MCF 10A (cell line): ENCODE results near the gene VCL. TPM values are rescaled to one million over a fixed set of nuclear protein-coding genes. Genes with fewer than 3 reads are reported as not detected.

ENCODE experiments used
- BruUV-seq: library from RNA; stranded (reverse); fragments of 400-500 nt; replicated peaks from 2 replicates; lab custom pipeline; 2021; lab: Mats Ljungman, UMichigan
- CTCF ChIA-PET: fragments of 300-600 bp; sonication (Branson Sonifier 250); formaldehyde crosslinking; extraction: SDS; loops from one replicate; lab custom pipeline; 2021; ENCODE audit warnings: antibody characterized with exemption, inconsistent platforms; lab: Yijun Ruan, JAX
- POLR2A ChIA-PET: fragments of 300-600, 350-650 bp; sonication (Branson Sonifier 250); formaldehyde crosslinking; extraction: SDS; loops from one replicate; lab custom pipeline; 2020; ENCODE audit warnings: antibody characterized with exemption, inconsistent platforms; lab: Yijun Ruan, JAX
- DNase-seq: peaks from one replicate; pipeline ENCODE4 v3.0.0-alpha.2; 2018; ENCODE audit not compliant: unreplicated experiment
- H3K27ac Mint-ChIP-seq: one replicate; pipeline ENCODE4 v1.8.0; 2022; ENCODE audit warnings: mild to moderate bottlenecking, low read depth, mixed read lengths; ENCODE audit not compliant: unreplicated experiment
- H3K27me3 Mint-ChIP-seq: one replicate; pipeline ENCODE4 v1.8.0; 2022; ENCODE audit warnings: mixed read lengths; ENCODE audit not compliant: insufficient read depth, unreplicated experiment
- H3K36me3 Mint-ChIP-seq: one replicate; pipeline ENCODE4 v1.8.0; 2022; ENCODE audit warnings: mild to moderate bottlenecking, moderate library complexity, mixed read lengths; ENCODE audit not compliant: insufficient read depth, unreplicated experiment
- H3K4me1 Mint-ChIP-seq: one replicate; pipeline ENCODE4 v1.8.0; 2022; ENCODE audit warnings: mixed read lengths; ENCODE audit not compliant: insufficient read depth, unreplicated experiment
- H3K4me3 Mint-ChIP-seq: one replicate; pipeline ENCODE4 v1.8.0; 2022; ENCODE audit warnings: mild to moderate bottlenecking, moderate library complexity, mixed read lengths; ENCODE audit not compliant: unreplicated experiment
- H3K9me3 Mint-ChIP-seq: one replicate; pipeline ENCODE4 v1.8.0; 2022; ENCODE audit warnings: mixed read lengths; ENCODE audit not compliant: unreplicated experiment
- CTCF ChIP-seq: fragments of 200-600 bp; IDR thresholded peaks from one replicate; pipeline ENCODE4 v1.8.0; 2022; ENCODE audit warnings: antibody characterized with exemption, mild to moderate bottlenecking; ENCODE audit not compliant: unreplicated experiment
- intact Hi-C: fragments of 100-400 bp; cut with micrococcal nuclease; formaldehyde crosslinking; loops from 2 replicates; pipeline ENCODE4 v1.14.1; 2022
- total RNA-seq: library from RNA; stranded (reverse); gene quantifications from 2 replicates; pipeline ENCODE4 v1.2.3, GENCODE V29; 2022

VCL gene
- total RNA-seq, 1 experiment from 2014 or later = 90.2 TPM

- intact Hi-C loops = no loop called here
- ChIA-PET POLR2A (interaction anchor here (0.7 to 1.0 kb wide), 2 partner anchors 14 to 16 kb away, joined by 4 to 7 read pairs; partner anchors contain the start of gene VCL), CTCF (no interaction called here)
- H3K4me1 Mint-ChIP-seq = no peaks in the 10 kb centered on the region
- H3K9me3 Mint-ChIP-seq = no peaks in the 10 kb centered on the region
- no peak for TF ChIP-seq CTCF
- BruUV-seq = no TSS peak
- no peak for DNase-seq
- H3K4me3 Mint-ChIP-seq = no peak overlapping the region
- no peak overlapping the region for H3K27ac Mint-ChIP-seq
- no peaks in the 10 kb centered on the region for H3K36me3 Mint-ChIP-seq
- H3K27me3 Mint-ChIP-seq = no peaks in the 10 kb centered on the region
Measured at GRCh38 chr10:73983096-73984047, 14.5 kb upstream of the VCL start.

- DNase-seq = no peak
- Mint-ChIP-seq H3K9me3 (no peaks in the 10 kb centered on the region), H3K27ac (no peak overlapping the region), H3K4me1 (peaks cover 16% of the 10 kb centered on the region), H3K4me3 (no peak overlapping the region), H3K27me3 (no peaks in the 10 kb centered on the region), H3K36me3 (no peaks in the 10 kb centered on the region)
- POLR2A ChIA-PET = no interaction called here
- CTCF ChIA-PET = interaction anchor here (0.6 kb wide), 1 partner anchor 1122 kb away, joined by 3 read pairs; the partner anchor contains the start of gene SAMD8
- TF ChIP-seq CTCF = no peak
- BruUV-seq = no TSS peak
- intact Hi-C loops = no loop called here
Measured at GRCh38 chr10:73989594-73990150, 8.2 kb upstream of the VCL start.

GRCh38 chr10:73991203-73991883 is 6.6 kb upstream of the VCL start:
- TF ChIP-seq CTCF = no peak
- Mint-ChIP-seq H3K9me3 (no peaks in the 10 kb centered on the region), H3K4me1 (peaks cover 16% of the 10 kb centered on the region), H3K27me3 (no peaks in the 10 kb centered on the region), H3K36me3 (no peaks in the 10 kb centered on the region), H3K4me3 (no peak overlapping the region), H3K27ac (no peak overlapping the region)
- DNase-seq = no peak
- ChIA-PET CTCF (no interaction called here), POLR2A (interaction anchor here (0.6 to 1.9 kb wide), 3 partner anchors 25 to 51 kb away, joined by 3 to 8 read pairs (median 3); no protein-coding TSS in a partner anchor)
- intact Hi-C loops = no loop called here
- no TSS peak for BruUV-seq

GRCh38 chr10:73991884-73992245 is 6.1 kb upstream of the VCL start:
- no peaks in the 10 kb centered on the region for H3K27me3 Mint-ChIP-seq
- H3K27ac Mint-ChIP-seq = no peak overlapping the region
- intact Hi-C loops = no loop called here
- TF ChIP-seq CTCF = no peak
- ChIA-PET CTCF (interaction anchor here (0.5 kb wide), 1 partner anchor 57 kb away, joined by 4 read pairs; no protein-coding TSS in a partner anchor), POLR2A (interaction anchor here (0.6 to 1.9 kb wide), 6 partner anchors 11 to 106 kb away, joined by 3 to 8 read pairs (median 3); no protein-coding TSS in a partner anchor)
- no TSS peak for BruUV-seq
- peaks cover 16% of the 10 kb centered on the region for H3K4me1 Mint-ChIP-seq
- DNase-seq = no peak
- H3K4me3 Mint-ChIP-seq = no peak overlapping the region
- H3K36me3 Mint-ChIP-seq = no peaks in the 10 kb centered on the region
- no peaks in the 10 kb centered on the region for H3K9me3 Mint-ChIP-seq
